GM19351 (cell line): ENCODE data around the gene RHOF.
"Not testable (repeated sequence)": the region's sequence is repeated elsewhere in the genome, so short reads cannot be mapped to it uniquely, and the experiment has no call there.

Experiments
- ATAC-seq: cut with Tn5 transposase; IDR thresholded peaks from one replicate; pipeline ENCODE4 v1.9.1; 2021; ENCODE audit warnings: mild to moderate bottlenecking, moderate library complexity; ENCODE audit not compliant: unreplicated experiment

Gene RHOF

DNA sequence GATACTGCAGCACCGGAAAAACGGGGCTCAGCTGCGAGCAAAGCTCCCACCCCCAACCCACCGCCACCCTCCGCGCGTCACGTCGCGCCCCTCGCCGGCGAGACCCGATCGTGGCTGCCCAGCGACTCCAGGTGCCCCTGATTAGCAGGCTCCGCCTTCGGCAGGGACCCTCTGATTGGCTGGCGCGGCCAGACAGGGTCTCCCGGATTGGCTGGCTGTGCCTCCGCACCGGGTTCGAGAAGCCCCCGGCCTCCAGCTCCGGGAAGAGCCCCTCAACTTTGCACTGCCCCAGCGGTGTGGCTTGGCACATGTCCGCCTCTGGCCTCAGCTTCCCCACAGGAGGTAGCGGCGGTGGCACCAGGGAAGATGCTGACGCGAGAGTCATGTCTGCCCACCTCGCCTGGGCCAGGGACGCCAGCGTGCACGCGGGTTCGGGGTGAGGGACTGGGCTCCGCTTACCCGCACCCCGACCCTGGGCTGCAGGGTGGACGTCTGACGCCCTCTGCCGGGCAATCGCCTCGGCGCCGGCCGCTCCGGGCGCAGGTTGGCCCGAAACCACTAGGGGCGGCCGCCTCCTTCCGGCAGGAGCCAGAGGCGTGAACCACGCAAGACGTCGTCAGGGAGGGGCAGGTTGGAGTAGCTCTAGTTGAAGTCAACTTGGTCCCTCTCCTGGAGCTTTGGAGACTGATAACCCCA is 498 bp upstream of the RHOF start:
- ATAC-seq = peak; percentile 45

DNA sequence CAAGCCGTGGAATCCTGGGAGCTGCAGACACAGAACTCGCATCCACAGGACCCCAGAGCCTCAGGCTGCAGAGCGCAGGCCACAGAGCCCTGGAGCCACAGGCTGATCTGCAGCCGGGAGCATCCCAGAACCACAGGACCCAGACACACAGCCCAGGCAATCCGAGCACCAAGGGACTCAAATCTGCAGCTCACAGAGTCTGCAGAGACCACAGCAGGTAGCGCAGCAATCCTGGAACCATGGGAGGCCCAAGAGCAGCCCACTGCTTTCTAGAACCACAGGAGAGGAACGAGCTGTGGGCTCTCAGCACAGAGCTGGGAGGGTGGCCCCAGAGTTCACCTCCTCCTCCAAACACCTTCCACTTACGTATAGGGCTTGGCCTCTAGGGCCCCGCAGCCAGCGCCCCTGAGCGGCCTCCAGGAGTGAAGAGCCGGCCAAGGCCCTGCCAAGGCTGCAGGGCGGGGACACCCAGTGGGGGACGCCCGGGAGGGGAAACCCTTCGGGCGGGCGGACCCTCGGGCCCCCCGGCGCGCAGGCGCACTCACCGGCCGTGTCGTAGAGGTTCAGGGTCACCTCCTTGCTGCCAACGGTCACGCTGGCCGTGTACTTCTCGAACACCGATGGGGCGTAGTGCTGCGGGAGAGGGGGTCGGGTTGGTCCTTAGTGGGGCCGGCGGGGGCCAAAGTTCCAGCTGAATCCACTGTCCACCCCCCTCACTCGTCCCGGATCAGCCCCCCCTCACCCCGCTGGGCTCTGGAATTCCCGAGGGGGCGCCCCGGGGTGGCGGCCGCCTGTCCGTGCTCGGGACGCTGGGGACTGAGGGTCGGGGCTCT is 665 bp downstream of the RHOF start:
- ATAC-seq = no peak

DNA sequence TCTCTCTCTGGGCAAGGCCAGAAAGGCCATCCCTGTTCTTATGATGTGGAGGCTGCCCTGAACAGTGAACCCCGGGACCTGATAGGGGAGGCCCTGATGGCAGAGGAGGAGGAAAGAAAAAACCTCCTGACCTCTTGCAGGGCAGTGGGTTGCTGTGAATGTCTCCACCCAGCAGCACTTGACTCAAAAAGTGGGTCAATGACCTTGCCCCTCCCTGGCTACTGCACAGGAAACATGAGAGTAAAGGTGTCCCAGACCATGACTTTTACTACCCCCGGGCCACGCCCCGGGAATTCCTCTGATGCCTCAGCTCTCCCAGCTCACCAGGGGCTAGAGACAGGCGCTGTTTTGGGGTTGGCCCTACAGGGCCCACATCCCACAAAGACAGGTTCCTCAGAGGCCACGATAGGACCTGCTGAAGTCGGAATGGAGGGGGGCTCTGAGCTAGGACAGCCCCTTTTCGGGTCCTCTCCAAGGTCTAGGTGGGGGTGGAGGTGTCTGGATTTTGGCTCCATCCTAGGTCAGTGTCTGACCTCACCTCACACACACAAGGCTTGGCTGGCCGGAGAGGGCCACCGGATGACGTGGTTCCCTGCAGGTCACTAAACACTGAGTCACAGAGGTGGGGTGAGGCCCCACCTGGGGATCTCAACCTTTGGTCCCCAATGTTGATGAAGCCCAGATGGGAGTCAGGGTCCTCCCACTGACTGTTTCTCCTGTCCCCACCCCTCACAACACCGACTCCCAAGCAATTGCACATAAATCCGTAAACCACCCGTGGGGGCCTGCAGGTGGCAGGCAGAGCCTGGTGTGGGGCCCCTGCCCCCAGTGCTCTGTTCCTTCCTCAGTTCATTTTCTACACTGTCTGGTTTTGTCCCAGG is 1.6 kb downstream of the RHOF start:
- ATAC-seq = no peak

DNA sequence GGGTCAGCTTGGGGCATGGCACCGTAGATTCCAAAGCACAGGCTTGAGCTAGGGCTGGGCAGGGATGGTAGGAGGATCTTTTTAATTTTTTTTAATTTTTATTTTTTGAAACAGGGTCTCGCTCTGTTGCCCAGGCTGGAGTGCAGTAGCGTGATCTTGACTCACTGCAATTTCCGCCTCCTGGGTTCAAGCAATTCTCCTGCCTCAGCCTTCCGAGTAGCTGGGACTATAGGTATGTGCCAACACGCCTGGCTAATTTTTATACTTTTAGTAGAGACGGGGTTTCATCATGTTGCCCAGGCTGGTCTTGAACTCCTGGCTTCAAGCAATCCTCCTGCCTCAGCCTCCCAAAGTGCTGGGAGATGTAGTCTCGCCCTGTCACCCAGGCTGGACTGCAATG is 2.7 kb downstream of the RHOF start:
- ATAC-seq = not testable (repeated sequence)

DNA sequence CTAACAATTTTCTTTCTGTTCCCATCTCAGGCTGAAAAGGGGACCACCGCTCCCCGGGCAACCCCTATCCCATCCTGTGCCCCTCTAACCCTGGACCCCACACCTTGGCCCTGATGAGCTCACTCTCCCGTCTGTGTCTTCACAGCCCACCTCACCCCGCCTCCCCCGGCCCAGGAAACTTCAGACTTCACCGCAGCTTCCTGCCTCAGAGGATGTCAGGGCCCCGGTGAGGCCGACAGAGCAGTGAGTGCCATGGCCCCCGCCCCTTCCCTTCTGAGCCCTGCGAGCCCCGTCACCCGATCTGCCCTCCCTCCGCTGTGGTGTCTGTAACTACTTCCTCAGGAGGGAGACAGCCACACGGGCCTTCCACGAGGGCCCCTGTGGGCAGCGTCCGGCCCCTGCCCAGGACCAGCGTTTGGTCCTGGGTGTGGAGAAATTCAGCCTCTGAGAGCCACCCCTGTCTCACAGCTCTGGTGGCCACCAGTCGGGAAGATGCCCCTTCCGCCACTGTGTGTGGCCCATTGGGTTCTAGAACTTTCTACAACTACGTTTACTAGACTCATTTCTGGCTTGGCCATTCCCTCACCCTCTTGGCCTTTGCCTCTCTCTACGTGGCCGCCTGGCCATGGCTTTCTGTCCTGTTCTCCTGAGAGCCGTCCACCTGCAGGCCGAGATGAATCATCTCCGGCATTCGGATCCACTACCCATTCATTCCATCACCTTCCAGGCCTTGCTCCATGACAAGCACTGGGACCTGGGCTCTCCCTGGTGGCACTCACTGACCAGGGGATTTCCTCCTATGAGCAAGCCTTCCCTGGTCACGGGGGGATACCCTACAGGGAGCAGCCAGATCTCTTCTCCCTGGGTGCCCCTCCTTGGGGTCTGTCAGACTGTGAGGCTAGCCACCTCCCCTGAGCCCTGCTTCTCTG is 3.4 kb downstream of the RHOF start:
- peak; percentile 48 for ATAC-seq

DNA sequence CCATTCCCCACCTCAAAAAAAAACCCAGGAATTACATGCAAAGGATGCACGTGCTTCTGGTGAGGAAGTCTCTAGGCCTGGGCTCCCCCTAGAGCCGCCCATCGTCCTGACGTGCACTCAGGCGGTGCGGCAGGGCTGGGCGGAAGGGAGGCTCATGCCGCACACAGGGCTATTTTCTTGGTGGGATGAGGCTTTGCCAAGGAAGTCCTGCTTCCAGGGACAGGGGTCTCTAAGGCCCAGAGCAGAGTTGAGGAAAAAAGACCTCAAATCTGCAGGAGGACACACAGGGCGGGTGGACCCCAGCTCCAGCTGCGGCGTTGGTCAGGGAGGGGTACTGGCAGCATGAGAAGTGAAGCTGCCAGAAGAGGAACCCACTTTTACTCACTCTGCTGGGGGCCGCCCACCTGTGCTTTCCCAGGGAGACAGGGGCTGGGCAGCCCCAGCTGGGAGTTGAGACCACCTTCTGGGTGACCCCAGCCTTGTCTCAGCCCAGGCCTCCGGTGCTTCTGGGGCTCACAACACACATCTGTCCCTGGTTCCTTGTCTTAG is 4.2 kb downstream of the RHOF start:
- ATAC-seq = peak; percentile 19

DNA sequence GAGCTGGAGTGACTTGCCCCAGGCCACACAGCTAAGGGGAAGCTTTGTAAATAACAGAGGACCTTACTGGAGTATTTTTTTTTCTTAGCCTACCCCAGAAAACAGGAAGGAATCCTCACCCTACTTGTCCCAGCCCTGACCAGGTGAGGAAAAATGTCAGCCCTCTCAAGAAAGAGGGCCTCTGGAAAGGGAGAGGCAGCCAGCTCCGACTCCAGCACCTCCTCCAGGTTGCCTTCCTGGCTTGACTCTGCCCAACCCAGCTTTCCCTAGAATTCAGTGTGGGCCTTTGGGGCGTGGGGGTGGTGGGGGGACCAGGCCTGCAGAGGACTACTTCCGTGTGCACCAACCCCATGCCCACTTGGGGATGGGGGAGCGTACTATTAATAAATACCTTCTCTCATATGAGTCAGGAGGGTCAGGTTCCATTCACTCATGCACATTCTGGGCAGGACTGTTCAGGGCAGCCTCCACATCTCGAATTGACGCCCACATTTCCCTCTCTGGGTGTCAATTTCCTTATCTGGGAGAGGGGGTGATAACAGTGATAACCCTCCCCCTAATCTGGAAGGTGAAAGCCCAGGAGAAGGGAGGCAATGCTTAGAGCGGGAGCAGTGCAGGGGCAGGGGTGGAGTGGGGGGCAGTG is 5.2 kb downstream of the RHOF start:
- ATAC-seq = no peak

DNA sequence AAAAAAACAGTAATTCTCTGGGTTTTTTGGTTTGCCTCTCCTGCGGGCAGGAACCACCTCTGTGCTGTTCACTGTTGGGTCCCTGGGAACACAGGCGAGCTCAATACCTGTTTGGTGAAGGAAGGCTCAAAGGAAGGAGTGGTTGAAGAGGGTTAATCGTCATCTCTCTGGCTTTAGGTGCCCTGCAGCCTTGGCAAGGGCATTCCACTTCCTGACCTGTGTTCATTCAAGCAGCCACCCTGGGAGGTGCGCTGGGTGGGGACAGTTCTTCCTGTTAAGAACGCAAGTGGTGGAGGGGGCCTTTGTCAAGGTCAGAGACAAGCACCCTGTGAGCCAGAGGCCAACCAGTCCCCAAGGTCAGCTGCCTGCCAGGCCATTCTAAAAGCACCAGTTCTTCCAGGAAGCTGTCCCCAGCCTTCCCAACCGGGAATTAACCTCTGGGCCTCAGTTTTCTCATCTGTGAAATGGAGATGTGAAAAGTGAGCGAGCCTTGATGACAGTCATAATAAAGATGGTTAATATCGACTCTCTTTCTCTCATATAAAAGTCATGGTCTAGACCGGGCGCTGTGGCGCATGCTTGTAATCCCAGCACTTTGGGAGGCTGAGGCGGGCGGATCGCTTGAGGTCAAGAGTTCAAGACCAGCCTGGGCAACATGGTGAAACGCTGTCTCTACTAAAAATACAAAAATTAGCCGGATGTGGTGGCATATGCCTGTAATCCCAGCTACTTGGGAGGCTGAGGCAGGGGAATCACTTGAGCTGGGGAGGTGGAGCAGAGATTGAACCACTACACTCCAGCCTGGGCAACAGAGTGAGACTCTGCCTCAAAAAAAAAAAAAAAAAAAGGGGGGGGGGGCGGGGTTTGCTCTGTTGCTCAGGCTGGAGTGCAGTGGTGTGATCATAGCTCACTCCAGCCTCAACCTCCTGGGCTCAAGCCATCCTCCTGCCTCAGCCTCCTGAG is 6.1 kb downstream of the RHOF start:
- no peak for ATAC-seq

DNA sequence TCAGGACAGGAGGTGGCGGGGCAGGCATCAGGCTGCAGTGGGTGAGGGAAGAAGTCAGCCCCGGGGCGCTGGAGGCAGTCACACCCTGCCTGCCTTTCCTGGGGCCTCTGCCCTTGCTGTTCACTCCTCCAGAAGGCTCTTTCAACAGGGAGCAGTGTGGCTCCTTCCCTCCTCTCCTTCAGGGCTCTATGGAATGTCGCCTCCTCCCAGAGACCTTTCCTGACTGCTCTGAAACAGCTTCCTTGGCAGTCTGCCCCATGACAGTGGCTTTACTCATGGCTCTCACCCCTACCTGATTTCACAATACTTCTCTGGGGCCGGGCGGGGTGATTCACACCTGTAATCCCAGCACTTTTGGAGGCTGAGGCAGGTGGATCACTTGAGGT is 7.1 kb downstream of the RHOF start:
- no peak for ATAC-seq

DNA sequence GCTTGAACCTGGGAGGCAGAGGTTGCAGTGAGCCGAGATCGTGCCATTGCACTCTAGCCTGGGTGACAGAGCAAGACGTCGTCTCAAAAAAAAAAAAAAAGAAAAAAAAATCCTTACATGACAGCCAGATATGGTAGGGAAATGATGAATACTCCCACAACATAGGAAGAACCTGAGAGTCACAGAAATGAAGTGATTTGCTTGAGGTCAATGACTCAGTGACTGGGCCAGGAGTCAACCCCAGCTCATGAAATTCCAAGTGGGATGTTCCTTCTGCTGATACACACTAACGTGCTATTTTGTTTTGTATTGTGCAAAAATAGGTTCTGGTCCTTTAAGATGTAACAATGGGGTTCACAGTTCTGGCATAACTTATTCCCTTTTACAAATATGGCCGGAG is 9.0 kb downstream of the RHOF start:
- no peak for ATAC-seq

DNA sequence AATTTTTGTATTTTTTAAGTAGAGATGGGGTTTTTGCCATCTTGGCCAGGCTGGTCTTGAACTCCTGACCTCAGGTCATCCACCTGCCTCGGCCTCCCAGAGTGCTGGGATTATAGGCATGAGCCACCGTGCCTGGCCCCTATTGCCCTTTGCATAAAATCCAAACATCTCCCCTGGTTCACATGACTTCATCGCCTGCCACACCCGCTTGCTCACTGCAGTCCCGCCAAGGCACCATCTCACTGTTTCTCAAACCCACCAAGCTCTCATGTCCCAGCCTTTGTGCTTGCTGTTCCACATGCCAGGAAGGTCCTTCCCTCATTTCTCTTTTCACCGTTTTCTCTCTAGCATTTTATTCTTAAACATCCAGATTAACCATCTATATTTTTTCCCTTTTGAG is 9.7 kb downstream of the RHOF start:
- ATAC-seq = no peak

DNA sequence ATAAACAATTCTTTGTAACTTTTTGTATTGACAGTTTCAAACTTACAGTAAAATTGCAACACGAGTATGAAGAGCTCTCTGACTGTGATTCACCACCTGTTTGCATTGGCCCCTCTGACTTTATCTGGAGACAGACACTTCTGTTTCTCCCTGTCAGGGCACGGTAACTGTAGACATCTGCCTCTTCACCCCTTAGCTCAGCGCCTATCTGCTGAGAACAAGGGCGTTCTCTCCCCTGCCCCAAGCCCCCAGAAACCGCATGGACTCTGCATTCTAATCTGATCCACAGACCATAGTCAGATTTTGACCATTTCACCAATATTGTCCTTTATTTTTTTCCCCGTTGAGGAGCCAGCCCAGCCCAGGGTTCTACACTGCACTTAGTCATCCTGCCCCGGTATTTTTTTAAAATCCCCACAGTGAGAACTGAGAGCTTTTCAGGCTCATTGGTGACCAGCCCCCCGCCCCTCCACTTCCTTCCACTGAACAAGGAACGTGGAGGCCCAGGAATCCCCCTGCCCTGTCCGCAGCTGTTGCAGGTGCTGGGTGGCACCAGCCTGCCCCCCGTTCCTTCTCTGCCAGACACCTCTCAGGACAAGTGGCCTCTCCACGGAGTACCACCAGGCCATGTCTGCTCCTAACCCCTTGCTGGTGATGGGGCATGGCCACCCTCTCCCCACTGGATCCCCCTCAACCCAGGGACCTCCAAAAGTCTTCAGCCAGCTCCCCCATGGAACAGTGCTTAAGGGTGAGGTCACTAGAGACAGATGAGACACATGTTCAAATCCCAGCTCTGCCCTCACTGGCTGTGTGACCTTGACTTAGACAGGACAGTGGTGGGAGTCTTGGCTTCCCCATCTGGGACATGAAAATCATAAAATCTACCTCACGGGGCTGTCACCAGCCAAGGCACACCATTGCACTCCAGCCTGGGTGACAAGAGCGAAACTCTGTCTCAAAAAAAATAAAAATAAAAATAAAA is 11.2 kb downstream of the RHOF start:
- ATAC-seq = peak; percentile 59

DNA sequence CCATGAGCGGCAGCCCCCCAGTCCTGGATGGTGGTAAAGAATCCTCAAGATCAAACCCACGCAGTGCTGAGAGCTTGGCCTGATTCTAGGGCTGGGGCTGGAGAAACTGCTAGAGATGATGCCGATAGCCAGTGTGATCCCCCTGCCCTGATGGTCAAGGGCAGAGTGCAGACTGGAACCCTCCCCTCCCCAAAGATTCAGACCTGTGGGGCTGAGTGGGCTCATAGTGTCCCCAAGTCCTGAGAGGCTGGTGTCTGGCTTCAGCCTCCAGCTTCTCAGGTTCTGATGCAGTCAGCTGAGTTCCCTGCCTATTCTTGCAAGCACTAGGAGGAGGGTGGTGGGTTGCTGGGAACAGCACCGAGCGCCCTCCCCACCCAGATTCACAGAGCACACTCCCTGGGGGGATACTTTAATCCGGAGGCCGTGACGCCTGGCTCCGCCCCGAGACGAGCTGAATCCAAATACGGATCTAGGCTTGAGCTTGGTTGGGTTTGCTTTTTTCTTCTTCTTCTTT is 11.9 kb downstream of the RHOF start:
- ATAC-seq = peak; percentile 28

DNA sequence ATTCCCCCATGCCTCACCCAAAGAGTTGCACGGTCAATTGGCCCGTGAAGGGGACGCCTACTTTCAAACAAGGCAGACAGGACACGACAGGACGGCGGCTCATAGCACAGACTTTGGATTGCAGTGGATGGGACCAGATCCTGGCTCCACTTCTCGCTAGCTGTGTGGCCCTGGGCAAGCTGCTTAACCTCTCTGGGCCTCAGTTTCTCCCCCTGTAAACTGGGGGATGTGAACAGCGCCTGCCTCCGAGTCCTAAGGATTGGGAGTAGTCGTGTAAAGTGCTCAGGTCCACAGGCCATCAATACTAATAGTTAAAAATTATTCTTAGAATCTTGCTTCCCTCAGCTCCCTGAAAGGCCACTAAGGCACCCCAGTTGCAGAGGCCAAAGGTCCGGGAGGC is 13.1 kb downstream of the RHOF start:
- no peak for ATAC-seq

DNA sequence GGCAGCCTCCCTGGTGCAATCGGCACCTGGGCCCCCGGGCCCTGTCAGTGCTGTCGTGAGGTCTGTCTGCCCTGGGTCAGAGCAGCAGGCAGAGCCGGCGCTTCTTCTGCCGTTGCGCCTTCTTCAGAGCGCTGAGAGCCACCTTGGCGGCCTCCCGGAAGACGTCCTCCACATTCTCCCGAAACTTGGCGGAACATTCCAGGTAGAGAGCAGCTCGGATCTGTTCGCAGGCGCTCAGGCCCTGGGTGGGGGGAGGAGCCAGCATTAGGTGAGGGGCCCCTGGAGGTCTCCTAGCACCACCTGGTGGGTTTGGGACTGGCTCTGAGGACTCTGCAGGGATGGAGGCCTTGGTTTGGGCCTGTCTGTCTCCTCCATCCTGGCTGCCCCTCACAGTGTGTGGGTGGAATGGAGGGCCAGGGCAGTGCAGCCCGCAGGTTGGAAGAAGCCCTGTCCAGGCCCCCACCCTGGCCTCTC is 14.0 kb downstream of the RHOF start:
- ATAC-seq = no peak

DNA sequence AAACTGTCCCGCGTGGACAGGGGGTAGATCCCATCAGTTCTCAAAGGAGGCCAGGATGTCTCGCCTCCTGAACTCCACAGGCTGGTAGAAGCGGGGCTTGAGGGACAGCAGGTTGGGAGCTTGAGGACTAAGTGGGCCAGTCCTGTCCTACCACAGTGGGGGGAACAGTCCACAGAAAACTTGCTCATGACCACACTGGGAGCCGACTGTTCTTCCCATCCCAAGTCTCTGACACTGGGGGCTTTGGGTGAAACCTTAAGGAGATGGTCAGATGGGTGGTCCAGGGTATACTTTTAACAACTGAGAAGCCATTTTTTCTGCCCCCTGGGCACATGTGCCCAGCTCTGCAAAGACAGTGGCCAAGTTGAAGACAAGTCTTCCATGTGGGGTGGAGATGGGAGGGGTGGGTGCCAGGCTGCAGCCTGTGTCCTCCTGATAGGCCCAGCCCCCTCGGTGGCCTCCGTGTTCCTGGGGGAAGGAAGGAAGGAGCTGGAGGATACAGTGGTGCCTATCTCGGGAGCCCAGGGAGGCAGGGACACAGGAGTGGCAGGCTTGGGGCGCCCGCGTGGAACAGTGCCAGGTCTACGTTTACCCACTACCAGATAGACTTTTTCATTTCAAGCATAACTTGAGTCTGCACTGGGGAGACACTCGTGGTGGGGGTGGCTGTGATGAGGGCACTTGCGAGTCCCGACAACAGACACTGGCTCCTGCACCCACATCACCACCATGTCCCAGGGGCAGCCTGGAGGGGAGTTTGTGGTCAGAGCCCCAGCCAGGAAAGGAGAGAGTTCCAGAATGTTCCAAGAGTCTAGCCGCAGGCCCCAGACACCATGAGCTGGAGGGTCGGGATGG is 14.7 kb downstream of the RHOF start:
- no peak for ATAC-seq
